Fibroblast of pulmonary artery (primary cell): ENCODE results near the gene FAIM2.

Source experiments
- DNase-seq: peaks from one replicate; pipeline ENCODE4 v3.0.0-alpha.2; 2010; ENCODE audit warnings: low read depth
- H3K4me3 ChIP-seq: replicated peaks from 2 replicates; pipeline ENCODE4 v1.5.1; 2011; ENCODE audit warnings: low read depth, mild to moderate bottlenecking, control low read depth, low read length, moderate library complexity
- CTCF ChIP-seq: IDR thresholded peaks from 2 replicates; pipeline ENCODE4 v1.5.1; 2011; ENCODE audit warnings: mild to moderate bottlenecking, control low read depth, low read length, inconsistent platforms; ENCODE audit errors: missing control alignments

FAIM2 gene

DNA sequence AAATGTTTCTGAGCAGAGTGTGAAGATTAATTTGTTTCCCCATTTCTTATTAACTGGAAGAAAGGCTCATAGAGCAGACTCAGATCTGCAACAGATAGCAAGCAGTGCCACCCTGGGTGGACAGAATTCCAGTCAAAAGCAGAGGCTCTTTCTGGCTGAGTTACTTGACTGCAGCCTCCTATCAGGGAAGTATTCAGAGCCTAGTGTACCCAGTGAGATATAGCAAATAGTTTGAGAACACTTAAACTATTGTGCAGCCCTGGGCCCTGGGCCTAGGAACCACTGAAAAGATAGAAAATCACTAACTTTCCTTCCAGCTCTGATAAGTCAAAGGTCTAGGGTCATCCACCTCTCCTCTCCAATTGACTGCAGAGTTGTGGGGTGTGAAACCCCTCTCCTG, 35.6 kb upstream of the FAIM2 start:
- TF ChIP-seq CTCF = no peak
- H3K4me3 ChIP-seq = no peak overlapping the region
- no peak for DNase-seq

DNA sequence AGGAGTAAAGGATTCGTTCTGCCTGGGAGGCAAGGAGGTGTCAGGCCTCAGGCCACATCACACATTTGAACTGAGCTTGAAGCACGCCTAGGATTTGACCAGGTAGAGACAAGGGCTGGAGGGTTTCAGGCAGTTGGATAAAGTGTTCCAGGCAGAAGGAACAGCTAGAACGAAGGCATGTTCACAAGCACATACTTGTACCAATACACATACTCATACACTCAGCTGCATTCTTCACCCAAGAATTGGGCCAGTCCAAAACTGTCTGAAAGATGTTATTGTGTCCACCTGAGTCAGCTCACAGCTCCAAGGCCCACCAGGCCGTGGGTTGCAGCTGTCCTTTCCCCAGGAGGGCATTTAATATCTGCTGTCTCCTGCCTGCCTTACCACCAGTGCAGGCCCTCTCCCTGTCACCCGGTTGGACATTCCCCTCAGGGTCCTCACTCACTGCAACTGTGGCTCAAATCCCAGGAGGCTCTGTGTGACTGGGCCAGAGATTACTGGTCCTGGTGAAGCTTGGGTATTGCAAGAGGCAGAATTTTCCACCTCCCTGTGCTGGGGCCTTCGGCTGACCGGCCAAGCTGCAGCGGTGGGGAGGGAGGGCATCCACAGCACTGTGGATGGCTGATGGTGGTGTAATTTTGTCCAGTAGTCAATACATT, 34.1 kb upstream of the FAIM2 start:
- no peak for TF ChIP-seq CTCF
- no peak for DNase-seq
- no peak overlapping the region for H3K4me3 ChIP-seq

DNA sequence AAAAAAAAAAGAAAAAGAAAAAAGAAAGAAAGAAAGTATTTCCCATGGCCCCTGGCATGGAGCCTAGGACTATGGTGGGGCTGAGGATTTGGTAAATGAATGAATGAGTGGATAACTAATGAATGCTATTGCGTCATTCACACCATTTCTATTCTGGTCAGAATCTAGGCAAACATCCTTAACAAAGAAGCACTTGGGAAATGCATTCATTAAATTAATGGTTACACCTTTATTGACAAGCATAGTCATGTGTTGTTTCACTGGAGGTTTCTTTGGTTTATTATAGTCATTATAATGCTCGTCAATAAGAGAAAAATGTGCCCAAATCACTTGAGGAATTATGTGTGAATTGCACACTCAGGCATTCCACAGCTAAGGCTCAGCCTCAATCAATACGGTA, 33.2 kb upstream of the FAIM2 start:
- no peak for TF ChIP-seq CTCF
- DNase-seq = no peak
- no peak overlapping the region for H3K4me3 ChIP-seq

DNA sequence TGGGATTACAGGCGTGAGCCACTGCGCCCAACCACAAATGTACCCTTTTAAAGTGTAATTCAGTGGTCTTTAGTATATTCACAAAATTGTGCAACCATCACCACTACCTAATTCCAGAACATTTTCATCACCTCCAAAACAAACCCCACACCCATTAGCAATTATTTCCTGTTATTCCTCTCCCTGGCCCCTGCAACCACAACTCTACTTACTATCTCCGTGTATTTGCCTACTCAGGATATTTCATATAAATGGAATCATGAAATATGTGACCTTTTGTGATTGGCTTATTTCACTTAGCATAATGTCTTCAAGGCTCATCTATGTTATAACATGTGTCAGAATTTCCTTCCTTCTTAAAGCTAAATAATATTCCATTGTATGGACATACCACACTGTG, 30.8 kb upstream of the FAIM2 start:
- no peak overlapping the region for H3K4me3 ChIP-seq
- no peak for TF ChIP-seq CTCF
- peak; percentile 24 for DNase-seq

DNA sequence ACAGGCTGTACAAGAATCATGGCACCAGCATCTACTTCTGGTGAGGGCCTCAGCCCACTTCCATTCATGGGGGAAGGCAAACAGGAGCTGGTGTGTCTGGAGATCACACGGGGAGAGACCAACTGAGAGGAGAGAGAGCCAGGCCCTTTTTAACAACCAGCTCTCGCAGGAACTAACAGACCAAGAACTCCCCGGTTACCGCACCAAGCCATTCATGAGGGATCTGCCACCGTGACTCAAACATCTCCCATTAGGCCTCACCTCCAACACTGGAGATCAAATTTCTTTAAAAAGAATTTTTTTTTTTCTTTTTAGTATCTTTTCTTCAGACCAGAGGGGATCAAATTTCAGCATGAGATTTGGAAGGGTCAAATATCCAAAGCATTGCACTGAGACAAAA, 30.1 kb upstream of the FAIM2 start:
- TF ChIP-seq CTCF = no peak
- peak; percentile 29 for DNase-seq
- no peak overlapping the region for H3K4me3 ChIP-seq

GRCh38 chr12:49932533-49933130, 28.9 kb upstream of the FAIM2 start:
- DNase-seq = no peak
- no peak overlapping the region for H3K4me3 ChIP-seq
- TF ChIP-seq CTCF = no peak

GRCh38 chr12:49932023-49932422, 28.3 kb upstream of the FAIM2 start:
- H3K4me3 ChIP-seq = no peak overlapping the region
- DNase-seq = no peak
- no peak for TF ChIP-seq CTCF
